ENCODE results near the gene TBX15.

DNA sequence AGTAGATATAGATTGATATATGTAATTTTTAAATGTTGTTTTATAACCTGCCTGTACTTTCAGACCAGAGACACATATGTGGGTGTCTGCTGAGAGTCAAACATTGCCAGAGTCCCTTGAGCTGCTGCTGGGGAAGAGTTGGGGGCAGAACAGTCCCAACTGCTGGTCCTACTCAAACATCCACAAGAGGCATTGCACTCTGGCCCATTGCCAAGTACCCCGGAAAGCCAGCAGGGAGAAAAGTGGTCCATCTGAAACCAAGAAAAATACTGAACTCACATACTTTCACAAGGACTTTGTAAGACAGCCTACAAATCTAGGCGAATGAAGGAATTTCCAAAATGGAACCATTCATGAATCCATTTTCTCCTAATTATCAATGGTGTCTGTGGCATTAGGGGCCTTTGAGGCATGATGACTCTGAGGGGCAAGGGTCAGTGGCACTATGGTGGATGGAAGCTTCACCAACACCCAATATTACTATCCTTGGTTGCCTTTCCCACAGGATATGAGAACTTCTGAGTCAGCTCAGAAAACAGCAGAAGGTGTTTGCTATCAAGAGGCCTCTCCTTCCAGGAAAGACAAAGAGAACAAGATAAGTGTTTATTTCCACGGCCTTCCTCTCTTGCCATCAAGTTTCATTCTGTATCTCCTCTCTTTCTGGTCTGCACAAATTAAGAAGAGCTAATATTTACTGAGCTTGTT lies 7.3 kb upstream of the TBX15 start:
- no peak for TF ChIP-seq EZH2 (IDR thresholded peaks at IDR 0.05; ENCODE audit: insufficient read depth, poor library complexity, severe bottlenecking)
- TF ChIP-seq EZH2phosphoT487 (IDR thresholded peaks at IDR 0.05; ENCODE audit: insufficient read depth, low read depth), result no peak

All from GM23248 (cell line).